ENCODE results near the gene RGS9BP.

DNA sequence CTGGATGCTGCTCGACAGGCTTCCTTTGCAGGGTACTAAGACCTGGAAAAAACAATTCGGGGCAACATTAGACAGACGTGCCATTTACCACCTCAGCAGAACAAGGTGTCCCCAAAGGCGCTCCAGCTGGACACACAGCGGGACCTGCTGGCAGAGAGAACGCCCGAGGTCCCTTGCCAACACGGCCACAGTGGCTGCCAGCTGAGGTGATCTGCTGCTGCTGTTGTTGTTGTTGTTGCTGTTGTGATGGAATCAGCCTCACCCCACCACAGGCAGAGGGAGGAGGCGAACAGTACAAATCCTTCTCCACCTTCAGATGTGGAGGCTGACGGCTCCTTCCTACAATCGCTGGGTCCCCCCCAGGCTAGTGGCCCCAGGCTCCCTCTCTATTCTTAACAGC lies 25.9 kb upstream of the RGS9BP start:
- TF ChIP-seq, protein P1, sequence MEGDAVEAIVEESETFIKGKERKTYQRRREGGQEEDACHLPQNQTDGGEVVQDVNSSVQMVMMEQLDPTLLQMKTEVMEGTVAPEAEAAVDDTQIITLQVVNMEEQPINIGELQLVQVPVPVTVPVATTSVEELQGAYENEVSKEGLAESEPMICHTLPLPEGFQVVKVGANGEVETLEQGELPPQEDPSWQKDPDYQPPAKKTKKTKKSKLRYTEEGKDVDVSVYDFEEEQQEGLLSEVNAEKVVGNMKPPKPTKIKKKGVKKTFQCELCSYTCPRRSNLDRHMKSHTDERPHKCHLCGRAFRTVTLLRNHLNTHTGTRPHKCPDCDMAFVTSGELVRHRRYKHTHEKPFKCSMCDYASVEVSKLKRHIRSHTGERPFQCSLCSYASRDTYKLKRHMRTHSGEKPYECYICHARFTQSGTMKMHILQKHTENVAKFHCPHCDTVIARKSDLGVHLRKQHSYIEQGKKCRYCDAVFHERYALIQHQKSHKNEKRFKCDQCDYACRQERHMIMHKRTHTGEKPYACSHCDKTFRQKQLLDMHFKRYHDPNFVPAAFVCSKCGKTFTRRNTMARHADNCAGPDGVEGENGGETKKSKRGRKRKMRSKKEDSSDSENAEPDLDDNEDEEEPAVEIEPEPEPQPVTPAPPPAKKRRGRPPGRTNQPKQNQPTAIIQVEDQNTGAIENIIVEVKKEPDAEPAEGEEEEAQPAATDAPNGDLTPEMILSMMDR (IDR thresholded peaks at IDR 0.05), result no peak
- TF ChIP-seq EZH2phosphoT487 (IDR thresholded peaks at IDR 0.05), result no peak

Data from neural progenitor cell (in vitro differentiated cells).